ENCODE results near the gene IGFBPL1.

DNA sequence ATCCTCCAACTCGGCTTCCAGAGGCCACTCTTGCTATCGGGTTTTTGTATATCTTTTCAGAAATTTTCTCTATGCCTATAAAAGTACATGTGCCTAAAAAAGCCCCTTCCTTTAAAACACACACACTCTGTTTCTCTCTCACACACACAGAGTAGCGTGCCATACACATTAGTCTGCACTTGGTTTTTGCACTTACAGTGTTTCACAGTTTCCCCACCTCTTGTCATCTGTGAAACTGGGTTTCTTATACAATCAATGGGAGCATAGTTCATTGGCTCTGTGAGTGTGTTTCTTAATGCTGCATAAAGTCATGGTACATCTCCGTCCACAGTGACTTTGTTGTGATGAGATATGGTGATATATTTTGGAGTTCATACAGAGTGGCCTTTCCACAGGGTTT, 664 bp upstream of the IGFBPL1 start:
- TF ChIP-seq, protein P1, sequence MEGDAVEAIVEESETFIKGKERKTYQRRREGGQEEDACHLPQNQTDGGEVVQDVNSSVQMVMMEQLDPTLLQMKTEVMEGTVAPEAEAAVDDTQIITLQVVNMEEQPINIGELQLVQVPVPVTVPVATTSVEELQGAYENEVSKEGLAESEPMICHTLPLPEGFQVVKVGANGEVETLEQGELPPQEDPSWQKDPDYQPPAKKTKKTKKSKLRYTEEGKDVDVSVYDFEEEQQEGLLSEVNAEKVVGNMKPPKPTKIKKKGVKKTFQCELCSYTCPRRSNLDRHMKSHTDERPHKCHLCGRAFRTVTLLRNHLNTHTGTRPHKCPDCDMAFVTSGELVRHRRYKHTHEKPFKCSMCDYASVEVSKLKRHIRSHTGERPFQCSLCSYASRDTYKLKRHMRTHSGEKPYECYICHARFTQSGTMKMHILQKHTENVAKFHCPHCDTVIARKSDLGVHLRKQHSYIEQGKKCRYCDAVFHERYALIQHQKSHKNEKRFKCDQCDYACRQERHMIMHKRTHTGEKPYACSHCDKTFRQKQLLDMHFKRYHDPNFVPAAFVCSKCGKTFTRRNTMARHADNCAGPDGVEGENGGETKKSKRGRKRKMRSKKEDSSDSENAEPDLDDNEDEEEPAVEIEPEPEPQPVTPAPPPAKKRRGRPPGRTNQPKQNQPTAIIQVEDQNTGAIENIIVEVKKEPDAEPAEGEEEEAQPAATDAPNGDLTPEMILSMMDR (IDR thresholded peaks at IDR 0.05), result no peak
- TF ChIP-seq POLR2A (IDR thresholded peaks at IDR 0.05) (no peak), POLR2AphosphoS5 (IDR thresholded peaks at IDR 0.05) (no peak)
